NCI-H82 (cell line): ENCODE results near the gene LRRC74A.
"Not testable (repeated sequence)": the region's sequence is repeated elsewhere in the genome, so short reads cannot be mapped to it uniquely, and the experiment has no call there.

Experiments
- DNase-seq: peaks from one replicate; lab custom pipeline; 2025; lab: John Stamatoyannopoulos, UW

The LRRC74A gene

GRCh38 chr14:76891391-76891790 is 65.2 kb downstream of the LRRC74A start:
- no peak for DNase-seq

- no peak for DNase-seq
These were observed 68.1 kb downstream of the LRRC74A start for GRCh38 chr14:76894308-76894707.

- DNase-seq, result not testable (repeated sequence)
These were observed 71.8 kb downstream of the LRRC74A start for GRCh38 chr14:76898006-76898405.

GRCh38 chr14:76900682-76901081 is 74.5 kb downstream of the LRRC74A start:
- DNase-seq, result no peak

- no peak for DNase-seq
These were observed 75.2 kb downstream of the LRRC74A start for GRCh38 chr14:76901171-76902055.

GRCh38 chr14:76902591-76902990 is 76.4 kb downstream of the LRRC74A start:
- DNase-seq, result no peak

GRCh38 chr14:76904100-76904739 is 78.0 kb downstream of the LRRC74A start:
- no peak for DNase-seq

- no peak for DNase-seq
These were observed 78.7 kb downstream of the LRRC74A start for GRCh38 chr14:76904740-76905569.

GRCh38 chr14:76908834-76909233 is 82.6 kb downstream of the LRRC74A start:
- no peak for DNase-seq

GRCh38 chr14:76909266-76909665 is 83.1 kb downstream of the LRRC74A start:
- DNase-seq, result no peak

GRCh38 chr14:76910371-76910890 is 84.2 kb downstream of the LRRC74A start:
- DNase-seq, result no peak

GRCh38 chr14:76911473-76911872 is 85.3 kb downstream of the LRRC74A start:
- DNase-seq, result peak; percentile 81

- not testable (repeated sequence) for DNase-seq
These were observed 88.4 kb downstream of the LRRC74A start for GRCh38 chr14:76914533-76915081.

GRCh38 chr14:76916040-76916715 is 90.0 kb downstream of the LRRC74A start:
- no peak for DNase-seq

GRCh38 chr14:76917158-76917596 is 91.0 kb downstream of the LRRC74A start:
- DNase-seq, result peak; percentile 88

- peak; percentile 12 for DNase-seq
These were observed 91.6 kb downstream of the LRRC74A start for GRCh38 chr14:76917745-76918255.

GRCh38 chr14:76918256-76918781 is 92.1 kb downstream of the LRRC74A start:
- peak; percentile 37 for DNase-seq

GRCh38 chr14:76918782-76919394 is 92.7 kb downstream of the LRRC74A start:
- DNase-seq, result peak; percentile 83
